ENCODE measurements around the gene OGT.

DNA sequence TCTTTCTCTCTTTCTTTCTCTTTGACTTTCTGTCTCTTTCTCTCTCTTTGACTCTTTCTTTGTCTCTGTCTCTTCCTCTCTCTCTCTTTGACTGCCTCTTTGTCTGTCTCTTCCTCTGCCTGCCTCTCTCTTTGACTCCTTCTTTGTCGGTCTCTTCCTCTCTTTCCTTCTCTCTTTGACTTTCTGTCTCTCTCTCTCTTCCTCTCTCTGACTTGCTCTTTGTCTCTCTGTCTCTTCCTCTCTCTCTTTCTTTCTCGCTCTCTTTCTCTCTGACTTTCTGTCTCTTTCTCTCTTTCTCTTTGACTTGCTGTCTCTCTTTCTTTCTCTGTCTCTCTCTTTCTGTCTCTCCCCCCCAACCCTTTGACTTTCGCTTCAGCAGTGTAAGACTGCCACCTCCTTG is 36.4 kb upstream of the OGT start:
- TF ChIP-seq, protein P1, sequence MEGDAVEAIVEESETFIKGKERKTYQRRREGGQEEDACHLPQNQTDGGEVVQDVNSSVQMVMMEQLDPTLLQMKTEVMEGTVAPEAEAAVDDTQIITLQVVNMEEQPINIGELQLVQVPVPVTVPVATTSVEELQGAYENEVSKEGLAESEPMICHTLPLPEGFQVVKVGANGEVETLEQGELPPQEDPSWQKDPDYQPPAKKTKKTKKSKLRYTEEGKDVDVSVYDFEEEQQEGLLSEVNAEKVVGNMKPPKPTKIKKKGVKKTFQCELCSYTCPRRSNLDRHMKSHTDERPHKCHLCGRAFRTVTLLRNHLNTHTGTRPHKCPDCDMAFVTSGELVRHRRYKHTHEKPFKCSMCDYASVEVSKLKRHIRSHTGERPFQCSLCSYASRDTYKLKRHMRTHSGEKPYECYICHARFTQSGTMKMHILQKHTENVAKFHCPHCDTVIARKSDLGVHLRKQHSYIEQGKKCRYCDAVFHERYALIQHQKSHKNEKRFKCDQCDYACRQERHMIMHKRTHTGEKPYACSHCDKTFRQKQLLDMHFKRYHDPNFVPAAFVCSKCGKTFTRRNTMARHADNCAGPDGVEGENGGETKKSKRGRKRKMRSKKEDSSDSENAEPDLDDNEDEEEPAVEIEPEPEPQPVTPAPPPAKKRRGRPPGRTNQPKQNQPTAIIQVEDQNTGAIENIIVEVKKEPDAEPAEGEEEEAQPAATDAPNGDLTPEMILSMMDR (tag by site-specific recombination; IDR thresholded peaks at IDR 0.05), result no peak
- TF ChIP-seq GLI2 (tag by site-specific recombination; IDR thresholded peaks at IDR 0.05; ENCODE audit: borderline replicate concordance, low read depth) (no peak), ZNF274 (IDR thresholded peaks at IDR 0.05; ENCODE audit: low read length) (no peak), ZNF274 (tag by site-specific recombination; IDR thresholded peaks at IDR 0.05; ENCODE audit: borderline replicate concordance) (no peak), ZNF2 (tag by site-specific recombination; IDR thresholded peaks at IDR 0.05) (no peak), YY1 (tag by site-specific recombination; IDR thresholded peaks at IDR 0.05) (no peak), ZBTB1 (tag by site-specific recombination; IDR thresholded peaks at IDR 0.05) (no peak), SALL2 (tag by site-specific recombination; IDR thresholded peaks at IDR 0.05; ENCODE audit: borderline replicate concordance) (no peak), TCF7L2 (IDR thresholded peaks at IDR 0.05; ENCODE audit: borderline replicate concordance, low read depth, low read length) (no peak)
- TF ChIP-seq, protein P2, sequence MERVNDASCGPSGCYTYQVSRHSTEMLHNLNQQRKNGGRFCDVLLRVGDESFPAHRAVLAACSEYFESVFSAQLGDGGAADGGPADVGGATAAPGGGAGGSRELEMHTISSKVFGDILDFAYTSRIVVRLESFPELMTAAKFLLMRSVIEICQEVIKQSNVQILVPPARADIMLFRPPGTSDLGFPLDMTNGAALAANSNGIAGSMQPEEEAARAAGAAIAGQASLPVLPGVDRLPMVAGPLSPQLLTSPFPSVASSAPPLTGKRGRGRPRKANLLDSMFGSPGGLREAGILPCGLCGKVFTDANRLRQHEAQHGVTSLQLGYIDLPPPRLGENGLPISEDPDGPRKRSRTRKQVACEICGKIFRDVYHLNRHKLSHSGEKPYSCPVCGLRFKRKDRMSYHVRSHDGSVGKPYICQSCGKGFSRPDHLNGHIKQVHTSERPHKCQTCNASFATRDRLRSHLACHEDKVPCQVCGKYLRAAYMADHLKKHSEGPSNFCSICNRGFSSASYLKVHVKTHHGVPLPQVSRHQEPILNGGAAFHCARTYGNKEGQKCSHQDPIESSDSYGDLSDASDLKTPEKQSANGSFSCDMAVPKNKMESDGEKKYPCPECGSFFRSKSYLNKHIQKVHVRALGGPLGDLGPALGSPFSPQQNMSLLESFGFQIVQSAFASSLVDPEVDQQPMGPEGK (tag by site-specific recombination; IDR thresholded peaks at IDR 0.05), result no peak
- TF ChIP-seq, protein P3, sequence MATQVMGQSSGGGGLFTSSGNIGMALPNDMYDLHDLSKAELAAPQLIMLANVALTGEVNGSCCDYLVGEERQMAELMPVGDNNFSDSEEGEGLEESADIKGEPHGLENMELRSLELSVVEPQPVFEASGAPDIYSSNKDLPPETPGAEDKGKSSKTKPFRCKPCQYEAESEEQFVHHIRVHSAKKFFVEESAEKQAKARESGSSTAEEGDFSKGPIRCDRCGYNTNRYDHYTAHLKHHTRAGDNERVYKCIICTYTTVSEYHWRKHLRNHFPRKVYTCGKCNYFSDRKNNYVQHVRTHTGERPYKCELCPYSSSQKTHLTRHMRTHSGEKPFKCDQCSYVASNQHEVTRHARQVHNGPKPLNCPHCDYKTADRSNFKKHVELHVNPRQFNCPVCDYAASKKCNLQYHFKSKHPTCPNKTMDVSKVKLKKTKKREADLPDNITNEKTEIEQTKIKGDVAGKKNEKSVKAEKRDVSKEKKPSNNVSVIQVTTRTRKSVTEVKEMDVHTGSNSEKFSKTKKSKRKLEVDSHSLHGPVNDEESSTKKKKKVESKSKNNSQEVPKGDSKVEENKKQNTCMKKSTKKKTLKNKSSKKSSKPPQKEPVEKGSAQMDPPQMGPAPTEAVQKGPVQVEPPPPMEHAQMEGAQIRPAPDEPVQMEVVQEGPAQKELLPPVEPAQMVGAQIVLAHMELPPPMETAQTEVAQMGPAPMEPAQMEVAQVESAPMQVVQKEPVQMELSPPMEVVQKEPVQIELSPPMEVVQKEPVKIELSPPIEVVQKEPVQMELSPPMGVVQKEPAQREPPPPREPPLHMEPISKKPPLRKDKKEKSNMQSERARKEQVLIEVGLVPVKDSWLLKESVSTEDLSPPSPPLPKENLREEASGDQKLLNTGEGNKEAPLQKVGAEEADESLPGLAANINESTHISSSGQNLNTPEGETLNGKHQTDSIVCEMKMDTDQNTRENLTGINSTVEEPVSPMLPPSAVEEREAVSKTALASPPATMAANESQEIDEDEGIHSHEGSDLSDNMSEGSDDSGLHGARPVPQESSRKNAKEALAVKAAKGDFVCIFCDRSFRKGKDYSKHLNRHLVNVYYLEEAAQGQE (tag by site-specific recombination; IDR thresholded peaks at IDR 0.05), result no peak
- TF ChIP-seq, protein P4, sequence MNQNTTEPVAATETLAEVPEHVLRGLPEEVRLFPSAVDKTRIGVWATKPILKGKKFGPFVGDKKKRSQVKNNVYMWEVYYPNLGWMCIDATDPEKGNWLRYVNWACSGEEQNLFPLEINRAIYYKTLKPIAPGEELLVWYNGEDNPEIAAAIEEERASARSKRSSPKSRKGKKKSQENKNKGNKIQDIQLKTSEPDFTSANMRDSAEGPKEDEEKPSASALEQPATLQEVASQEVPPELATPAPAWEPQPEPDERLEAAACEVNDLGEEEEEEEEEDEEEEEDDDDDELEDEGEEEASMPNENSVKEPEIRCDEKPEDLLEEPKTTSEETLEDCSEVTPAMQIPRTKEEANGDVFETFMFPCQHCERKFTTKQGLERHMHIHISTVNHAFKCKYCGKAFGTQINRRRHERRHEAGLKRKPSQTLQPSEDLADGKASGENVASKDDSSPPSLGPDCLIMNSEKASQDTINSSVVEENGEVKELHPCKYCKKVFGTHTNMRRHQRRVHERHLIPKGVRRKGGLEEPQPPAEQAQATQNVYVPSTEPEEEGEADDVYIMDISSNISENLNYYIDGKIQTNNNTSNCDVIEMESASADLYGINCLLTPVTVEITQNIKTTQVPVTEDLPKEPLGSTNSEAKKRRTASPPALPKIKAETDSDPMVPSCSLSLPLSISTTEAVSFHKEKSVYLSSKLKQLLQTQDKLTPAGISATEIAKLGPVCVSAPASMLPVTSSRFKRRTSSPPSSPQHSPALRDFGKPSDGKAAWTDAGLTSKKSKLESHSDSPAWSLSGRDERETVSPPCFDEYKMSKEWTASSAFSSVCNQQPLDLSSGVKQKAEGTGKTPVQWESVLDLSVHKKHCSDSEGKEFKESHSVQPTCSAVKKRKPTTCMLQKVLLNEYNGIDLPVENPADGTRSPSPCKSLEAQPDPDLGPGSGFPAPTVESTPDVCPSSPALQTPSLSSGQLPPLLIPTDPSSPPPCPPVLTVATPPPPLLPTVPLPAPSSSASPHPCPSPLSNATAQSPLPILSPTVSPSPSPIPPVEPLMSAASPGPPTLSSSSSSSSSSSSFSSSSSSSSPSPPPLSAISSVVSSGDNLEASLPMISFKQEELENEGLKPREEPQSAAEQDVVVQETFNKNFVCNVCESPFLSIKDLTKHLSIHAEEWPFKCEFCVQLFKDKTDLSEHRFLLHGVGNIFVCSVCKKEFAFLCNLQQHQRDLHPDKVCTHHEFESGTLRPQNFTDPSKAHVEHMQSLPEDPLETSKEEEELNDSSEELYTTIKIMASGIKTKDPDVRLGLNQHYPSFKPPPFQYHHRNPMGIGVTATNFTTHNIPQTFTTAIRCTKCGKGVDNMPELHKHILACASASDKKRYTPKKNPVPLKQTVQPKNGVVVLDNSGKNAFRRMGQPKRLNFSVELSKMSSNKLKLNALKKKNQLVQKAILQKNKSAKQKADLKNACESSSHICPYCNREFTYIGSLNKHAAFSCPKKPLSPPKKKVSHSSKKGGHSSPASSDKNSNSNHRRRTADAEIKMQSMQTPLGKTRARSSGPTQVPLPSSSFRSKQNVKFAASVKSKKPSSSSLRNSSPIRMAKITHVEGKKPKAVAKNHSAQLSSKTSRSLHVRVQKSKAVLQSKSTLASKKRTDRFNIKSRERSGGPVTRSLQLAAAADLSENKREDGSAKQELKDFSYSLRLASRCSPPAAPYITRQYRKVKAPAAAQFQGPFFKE (tag by site-specific recombination; IDR thresholded peaks at IDR 0.05; ENCODE audit: borderline replicate concordance), result no peak

Measured in HEK293 (cell line).